Measurements from ENCODE around the gene PPP1R3F. TPM values are rescaled to one million over a fixed set of nuclear protein-coding genes. Genes with fewer than 3 reads are reported as not detected.

The PPP1R3F gene
- polyA plus RNA-seq, 3 donors = 5.7 to 10.0 (median 7.1) TPM

DNA sequence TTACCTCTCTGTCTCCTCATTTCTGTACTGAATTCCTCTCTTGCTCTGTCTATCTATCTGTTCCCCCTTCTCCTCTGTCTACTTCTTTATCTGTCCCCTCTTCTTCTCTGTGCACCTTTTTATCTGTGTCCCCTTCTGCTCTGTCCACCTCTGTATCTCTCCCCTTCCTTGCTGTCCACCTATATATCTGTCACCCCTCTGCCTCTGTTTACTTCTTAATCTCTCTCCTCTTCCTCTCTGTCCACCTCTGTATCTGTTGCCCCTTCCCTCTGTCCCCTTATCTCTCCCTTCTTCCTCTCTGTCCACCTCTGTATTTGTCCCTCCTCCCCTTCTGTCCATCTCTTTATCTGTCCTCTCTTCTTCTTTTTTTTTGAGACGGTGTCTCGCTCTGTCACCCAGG is 25.4 kb upstream of the PPP1R3F start:
- DNase-seq (ENCODE audit: extremely low read depth in 1 of 11, low read depth in 9 of 11, low spot score in 4 of 11) = no peak

DNA sequence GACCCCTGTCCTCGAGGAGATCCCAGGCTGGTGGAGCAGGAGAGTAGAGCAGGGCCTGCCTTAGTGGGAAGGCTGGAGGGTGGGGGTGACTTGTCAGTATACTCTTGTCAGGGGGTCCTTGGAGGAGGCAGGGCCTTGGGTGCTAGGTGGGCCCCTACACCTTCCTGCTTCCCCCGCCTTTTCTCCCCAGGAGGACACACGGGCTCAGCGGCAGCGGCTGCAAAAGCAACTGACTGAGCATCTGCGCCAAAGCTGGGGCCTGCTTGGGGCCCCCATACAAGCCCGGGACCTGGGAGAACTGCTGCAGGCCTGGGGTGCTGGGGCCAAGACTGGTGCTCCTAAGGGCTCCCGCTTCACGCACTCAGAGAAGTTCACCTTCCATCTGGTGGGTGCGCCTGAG is 23.1 kb upstream of the PPP1R3F start:
- no peak for DNase-seq (ENCODE audit: extremely low read depth in 1 of 11, low read depth in 9 of 11, low spot score in 4 of 11)

DNA sequence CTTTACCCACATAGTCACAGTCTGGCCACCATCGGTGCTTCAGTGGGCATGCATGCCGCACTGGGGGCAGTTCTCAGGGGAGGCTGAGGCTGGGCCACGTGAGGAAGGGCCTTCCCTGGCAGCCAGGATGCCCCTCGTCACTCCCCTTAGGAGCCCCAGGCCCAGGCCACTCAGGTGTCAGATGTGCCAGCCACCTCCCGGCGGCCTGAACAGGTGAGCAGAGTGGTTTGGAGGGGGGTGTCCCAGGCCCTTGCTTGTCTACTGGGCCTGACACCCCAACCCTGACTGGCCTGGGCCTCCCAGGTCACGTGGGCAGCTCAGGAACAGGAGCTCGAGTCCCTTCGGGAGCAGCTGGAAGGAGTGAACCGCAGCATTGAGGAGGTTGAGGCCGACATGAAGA is 22.2 kb upstream of the PPP1R3F start:
- DNase-seq (ENCODE audit: extremely low read depth in 1 of 11, low read depth in 9 of 11, low spot score in 4 of 11) = no peak

DNA sequence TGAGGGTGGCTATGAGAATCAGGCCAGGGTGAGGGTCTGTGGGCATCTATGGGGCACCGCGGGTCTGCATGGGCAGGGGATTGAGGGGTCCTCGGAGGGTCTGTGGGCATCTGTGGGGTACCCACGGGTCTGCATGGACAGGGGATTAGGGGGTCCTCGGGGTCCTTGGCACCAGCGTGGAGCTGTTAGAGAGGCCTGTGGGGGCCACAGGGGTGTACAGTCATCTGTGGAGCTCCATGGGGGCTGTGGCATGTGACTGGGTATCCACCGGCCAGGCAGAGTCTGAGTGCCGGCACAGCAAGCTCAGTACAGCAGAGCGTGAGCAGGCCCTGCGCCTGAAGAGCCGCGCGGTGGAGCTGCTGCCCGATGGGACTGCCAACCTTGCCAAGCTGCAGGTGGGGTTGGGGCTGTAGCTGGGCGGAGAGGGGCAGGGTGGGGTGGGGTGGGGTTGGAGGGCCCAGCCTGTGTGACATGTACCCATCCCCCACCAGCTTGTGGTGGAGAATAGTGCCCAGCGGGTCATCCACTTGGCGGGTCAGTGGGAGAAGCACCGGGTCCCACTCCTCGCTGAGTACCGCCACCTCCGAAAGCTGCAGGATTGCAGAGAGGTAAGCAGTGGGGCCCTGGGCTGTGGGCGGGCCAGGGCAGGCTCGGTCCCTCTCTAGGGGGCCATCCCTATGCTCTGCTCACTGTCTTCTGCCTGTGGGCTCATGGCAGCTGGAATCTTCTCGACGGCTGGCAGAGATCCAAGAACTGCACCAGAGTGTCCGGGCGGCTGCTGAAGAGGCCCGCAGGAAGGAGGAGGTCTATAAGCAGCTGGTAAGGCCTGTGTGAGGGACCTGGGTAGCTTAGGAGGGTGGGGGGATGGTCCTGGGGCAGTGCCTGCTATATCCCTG is 21.4 kb upstream of the PPP1R3F start:
- DNase-seq (ENCODE audit: extremely low read depth in 1 of 11, low read depth in 9 of 11, low spot score in 4 of 11) = no peak

DNA sequence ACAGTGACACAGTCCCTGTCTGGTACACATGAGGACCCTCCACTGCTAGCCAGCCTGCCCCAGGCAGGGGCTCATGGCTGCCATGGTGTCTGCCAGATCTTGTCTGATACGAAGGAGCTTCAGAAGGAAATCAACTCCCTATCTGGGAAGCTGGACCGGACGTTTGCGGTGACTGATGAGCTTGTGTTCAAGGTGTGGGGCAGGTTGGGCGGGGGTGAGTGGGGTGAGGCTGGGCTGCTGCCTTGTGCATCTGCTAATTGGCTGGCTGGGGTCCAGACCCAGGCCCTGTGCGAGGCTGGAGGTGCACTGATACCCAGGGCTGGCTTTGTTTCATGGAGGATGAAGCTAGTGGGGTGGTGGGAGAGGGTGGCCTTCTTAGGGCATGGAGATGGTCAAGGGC is 20.5 kb upstream of the PPP1R3F start:
- DNase-seq (ENCODE audit: extremely low read depth in 1 of 11, low read depth in 9 of 11, low spot score in 4 of 11) = no peak

DNA sequence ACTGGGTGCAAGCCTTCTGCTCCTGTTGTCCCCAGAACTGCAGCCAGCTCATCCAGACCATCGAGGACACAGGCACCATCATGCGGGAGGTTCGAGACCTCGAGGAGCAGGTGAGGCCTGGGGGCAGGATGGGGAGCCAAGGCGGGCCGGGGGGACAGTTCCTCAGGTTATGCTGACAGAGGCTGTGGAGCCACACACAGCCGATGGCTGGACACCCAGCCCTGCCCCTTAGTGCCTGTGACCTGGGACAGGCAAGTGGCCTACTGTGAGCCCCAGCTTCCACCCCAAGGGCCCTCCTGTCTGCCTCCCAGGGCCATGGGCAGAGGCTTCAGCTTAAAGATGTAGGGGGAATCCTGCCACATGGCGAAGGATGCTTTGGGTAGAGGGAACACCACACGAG is 20.0 kb upstream of the PPP1R3F start:
- no peak for DNase-seq (ENCODE audit: extremely low read depth in 1 of 11, low read depth in 9 of 11, low spot score in 4 of 11)

DNA sequence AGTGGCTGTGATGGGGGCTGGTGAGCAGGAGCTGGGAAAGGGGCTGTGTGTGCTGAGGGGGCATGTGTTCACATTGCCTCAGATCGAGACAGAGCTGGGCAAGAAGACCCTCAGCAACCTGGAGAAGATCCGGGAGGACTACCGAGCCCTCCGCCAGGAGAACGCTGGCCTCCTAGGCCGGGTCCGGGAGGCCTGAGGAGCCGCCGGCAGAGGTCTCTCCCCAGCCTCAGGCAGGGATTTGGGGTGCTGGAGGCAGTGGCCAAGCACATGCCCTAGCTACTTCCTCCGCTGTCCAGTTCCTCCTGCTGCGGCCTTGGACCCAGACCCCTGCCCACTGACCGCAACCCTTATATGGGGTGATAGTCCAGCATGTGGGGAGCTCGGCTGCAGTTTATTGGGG is 19.5 kb upstream of the PPP1R3F start:
- no peak for DNase-seq (ENCODE audit: extremely low read depth in 1 of 11, low read depth in 9 of 11, low spot score in 4 of 11)

DNA sequence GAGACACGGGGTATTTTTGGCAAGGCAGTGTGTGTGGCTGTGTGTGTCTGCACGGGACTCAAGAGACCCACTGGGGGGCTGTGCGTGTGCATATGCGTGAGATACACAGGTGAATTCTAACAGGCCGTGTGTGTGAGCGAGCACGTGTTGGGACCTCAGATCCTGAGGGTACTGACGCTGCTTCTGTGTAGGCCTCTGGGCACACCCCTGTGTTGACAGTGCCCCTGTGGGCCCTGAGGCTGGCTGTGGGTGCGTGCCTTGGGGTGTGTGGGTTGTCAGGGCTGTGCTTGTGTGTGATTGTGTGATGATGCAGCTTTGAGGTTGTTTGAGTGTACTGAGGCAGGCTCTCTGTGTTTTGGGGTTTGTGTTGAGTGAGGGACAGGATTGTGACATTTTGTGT is 19.0 kb upstream of the PPP1R3F start:
- DNase-seq (ENCODE audit: extremely low read depth in 1 of 11, low read depth in 9 of 11, low spot score in 4 of 11) = no peak

DNA sequence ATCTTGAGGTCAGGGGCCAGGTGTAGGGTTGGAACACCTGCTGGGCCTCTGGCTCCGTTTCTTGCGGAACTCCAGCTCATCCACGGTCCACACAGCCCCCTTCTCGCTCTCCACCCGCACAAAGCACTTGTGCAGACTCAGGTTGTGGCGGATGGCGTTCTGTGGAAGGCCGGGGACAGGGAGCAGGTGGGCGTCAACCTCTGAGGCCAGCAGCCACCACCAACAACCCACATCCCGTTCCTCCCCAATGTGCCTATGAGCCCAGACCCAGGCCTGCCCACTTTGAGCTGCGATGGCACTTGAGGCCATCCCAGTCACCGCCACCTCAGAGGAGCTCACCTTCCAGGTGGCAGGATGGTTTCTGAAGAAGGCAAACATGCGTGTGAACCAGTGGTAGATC is 18.3 kb upstream of the PPP1R3F start:
- DNase-seq (ENCODE audit: extremely low read depth in 1 of 11, low read depth in 9 of 11, low spot score in 4 of 11) = no peak

DNA sequence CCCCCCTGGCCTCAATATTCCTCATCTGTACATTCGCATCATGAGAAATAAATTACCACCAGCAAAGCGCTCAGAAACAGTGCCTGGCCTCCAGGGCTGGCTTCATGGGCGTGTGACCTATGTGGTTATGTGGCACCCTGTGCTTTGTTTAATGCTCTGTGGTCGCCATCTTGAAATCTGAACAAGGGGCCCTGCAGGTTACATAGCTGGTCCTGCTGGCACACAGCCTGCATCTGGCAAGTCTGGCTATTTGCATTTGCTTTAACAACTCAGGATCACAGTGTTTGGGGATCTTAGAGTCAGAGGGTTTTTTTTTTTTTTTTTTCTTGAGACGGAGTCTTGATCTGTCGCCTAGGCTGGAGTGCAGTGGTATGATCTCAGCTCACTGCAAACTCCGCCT is 15.0 kb upstream of the PPP1R3F start:
- no peak for DNase-seq (ENCODE audit: extremely low read depth in 1 of 11, low read depth in 9 of 11, low spot score in 4 of 11)

DNA sequence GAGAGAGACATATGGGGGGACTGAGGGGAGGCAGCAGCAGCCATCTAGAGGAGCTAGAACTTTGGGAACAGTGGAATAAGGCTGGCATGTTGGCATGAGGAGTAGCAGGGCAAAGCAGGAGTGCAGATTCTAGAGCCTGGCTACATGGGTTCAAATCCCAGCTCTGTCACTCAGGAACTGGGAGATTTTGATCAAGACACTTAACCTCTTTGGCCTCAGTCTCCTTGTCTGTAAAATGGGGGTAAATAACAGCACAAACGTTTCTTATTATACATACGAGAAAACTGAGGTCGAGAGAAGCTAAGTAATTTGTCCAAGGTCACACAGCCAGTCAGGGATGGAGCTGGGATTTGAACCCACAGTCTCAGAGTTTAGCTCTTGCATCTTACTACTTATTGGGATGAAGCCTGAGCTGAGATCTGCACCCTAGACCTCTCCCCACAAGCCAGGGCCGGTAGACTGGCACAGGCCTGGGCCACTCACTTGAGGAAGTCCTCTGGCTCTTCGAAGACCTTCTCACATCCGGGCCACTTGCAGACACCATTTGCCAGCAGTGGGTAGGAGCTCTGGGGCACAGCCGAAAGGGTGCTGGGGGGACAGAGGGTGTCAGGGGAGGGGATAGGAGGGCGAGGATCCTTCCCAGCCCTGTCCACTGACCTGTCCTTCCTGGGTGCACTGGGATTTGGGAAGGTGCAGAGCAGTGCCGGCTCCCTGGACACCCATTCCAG is 13.2 kb upstream of the PPP1R3F start:
- DNase-seq (ENCODE audit: extremely low read depth in 1 of 11, low read depth in 9 of 11, low spot score in 4 of 11) = no peak

DNA sequence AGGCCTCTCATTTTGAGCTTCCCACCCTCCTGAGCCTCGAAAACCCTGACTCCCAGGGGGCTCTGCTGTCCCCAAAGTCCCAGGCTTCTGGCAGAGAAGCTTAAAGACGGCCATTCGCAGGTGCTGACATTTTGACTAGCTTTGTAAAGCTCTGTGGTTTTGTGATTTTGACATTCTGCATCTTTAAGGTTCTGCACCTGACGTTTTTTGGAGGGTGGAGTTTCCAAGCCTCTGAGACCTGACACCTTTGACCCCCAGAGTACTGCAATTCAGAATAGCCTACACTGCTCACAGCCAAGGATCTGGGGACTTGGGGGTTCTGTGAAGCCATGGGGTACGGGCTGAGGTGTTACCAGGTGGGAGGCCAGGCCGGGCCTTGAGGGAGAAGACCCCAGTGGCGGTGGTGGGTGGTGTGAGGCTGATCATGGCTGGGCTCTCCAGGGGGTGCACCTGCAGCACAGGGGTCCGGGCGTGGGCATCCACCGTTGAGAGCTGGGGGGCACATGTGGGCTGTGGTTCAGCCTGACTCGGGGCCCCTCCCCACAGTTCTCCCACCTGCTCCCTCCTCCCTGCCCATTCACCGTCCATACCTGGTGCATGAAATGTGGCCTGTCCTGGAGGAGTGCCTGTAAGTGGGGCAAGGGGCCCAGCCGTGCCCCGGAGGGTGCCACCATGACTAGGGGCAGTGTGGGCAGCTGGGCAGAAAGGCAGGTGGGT is 12.4 kb upstream of the PPP1R3F start:
- no peak for DNase-seq (ENCODE audit: extremely low read depth in 1 of 11, low read depth in 9 of 11, low spot score in 4 of 11)

DNA sequence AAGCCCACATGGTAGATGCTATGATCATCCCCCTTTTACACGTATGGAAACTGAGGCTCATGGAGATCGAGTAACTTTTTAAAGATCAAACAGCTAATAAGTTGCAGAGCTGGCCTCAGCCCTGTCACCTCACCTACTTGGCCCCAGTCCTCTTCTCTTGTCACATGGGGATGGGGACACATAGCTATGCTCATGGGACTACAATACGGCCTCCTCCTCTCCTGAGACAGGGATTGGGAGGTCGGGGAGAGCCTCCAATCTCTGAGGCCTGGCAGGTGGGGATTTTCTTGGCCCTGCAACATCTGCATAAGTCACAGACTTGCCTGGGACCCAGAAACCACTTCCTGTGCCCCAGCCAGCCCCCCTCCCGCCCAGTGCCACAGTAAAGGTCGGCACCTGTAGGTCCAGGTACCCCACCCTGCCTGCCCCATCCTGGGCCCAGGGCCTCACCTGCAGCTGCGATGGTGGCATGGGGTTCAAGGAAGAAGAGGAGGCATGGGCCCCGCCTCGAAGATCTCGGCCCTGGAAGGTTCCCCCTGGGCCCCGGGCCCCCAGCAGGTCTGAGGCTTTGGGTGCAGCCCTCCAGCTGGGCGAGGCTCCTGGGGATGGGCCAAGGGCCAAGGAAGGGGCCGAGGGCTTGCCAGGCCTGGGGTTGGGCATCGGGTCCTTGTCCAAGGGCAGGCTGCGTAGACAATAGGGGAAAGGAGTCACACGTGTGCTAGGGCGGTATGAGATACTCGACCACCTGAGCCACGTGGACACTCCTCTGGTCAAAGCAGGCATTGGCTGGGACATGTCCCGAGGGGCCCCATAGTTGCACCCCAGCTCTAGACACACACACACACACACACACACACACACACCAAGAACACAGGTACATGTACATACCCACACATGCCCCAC is 11.5 kb upstream of the PPP1R3F start:
- DNase-seq (ENCODE audit: extremely low read depth in 1 of 11, low read depth in 9 of 11, low spot score in 4 of 11) = no peak

DNA sequence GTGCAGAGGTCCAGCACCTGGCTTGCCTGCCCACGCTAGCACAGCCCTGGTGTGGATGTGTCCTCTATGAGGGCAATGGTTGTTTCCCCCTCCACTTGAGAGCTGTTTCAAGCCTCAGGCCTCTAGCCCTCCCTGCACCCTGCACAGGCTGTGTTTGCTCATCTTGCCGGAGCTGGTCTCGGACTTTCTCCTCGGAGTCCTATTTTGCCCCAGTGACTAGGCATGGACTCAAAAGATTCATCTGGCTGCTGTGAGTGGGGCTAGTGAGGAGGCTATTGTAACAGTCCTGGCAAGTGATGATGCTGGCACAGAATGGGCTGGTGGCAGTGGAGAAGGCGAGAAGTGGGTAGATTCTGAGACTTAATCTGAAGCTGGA is 10.9 kb upstream of the PPP1R3F start:
- DNase-seq (ENCODE audit: extremely low read depth in 1 of 11, low read depth in 9 of 11, low spot score in 4 of 11) = no peak

DNA sequence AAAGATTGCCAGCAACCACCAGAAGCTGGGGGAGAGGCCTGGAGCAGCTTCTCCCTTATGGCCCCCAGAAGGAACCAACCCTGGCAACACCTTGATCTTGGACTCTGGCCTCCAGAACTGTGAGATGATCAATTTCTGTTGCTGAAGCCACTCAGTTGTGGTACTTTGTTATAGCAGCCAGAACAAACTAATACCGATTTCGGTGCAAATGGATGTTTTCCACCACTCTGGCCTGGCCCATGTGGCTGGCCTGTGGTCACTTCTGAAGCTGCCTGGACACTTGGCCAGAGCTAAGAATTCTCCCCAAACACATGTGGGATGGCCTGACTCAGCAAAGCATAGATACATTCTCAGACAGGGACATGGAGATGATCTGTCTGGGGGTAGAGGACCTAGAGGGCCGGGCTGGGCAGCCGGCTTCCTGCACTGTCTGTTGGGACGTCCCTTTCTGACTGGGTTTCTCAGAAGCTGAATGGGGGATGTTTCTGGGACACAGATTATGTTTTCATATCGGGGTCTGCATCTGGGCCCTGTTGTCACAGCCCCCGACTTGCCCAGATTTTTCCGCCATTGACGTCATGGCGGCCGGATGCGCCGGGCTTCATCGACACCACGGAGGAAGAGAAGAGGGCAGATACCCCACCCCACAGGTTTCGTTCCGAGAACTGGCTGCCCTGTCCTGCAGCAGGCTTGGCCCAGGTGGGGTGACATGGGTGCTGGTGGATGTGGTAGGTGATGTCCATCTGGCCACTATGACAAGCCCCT is 9.2 kb upstream of the PPP1R3F start:
- no peak for DNase-seq (ENCODE audit: extremely low read depth in 1 of 11, low read depth in 9 of 11, low spot score in 4 of 11)

DNA sequence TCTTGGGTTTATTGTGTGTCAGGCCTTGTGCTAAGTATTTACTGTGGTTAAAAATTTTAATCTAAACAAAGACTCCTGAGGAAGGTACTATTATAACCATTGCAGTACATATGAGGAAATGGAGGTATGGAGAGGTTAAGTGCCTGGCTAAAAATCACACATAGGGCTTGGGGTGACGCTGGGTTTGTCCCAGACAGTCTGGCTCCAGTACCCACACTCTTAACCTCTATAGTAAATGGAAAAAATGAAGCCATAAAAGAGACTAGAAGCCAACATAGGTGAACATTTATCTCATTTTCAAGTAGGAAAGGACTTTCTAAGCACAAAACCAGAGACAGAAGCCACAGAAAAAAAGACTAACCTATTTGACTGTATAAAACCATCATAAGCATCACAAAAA is 7.0 kb upstream of the PPP1R3F start:
- no peak for DNase-seq (ENCODE audit: extremely low read depth in 1 of 11, low read depth in 9 of 11, low spot score in 4 of 11)

DNA sequence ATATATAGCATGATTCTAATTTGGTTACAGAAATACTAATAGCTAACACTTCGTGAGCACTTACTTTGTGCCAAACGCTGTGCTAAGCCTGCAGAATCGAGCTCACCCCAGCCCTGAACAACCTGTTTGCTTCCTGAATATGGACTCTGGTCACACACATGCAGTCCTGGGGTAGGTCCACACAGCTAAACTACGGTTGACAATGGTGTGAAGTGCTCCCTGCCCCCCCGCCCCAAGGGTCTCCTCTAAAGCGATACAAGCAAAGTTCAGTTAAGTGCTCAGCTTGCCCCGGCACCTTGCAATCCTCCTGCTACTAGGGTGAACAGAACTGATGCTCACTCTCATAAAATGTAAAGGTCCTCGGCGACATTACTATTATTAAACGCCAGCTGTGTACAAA is 6.0 kb upstream of the PPP1R3F start:
- no peak for DNase-seq (ENCODE audit: extremely low read depth in 1 of 11, low read depth in 9 of 11, low spot score in 4 of 11)

DNA sequence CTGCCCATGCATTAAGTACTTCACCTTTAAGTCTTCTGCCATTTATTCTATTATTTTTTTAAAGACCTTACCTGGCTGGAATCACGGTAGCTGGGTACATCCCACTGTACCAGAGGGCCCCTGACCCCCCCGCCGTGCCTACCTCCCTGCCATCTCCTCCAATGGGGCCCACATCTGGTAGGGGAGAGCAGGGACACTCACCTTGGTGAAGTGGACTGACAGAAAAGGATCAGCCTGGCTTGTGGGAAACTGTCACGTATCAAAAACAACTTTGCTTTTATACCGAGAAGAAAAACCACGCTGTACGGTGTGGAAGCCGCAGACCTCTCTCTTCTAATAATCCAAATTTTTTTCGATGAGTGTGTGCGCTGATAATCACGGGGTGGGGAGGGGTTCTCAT is 5.1 kb upstream of the PPP1R3F start, which contains the start of gene FOXP3:
Gene FOXP3, minus strand, starts transcription at position 251 of the 400 bp plus-strand sequence. CDS start 6,205 bp downstream, outside the sequence.
- DNase-seq (ENCODE audit: extremely low read depth in 1 of 11, low read depth in 9 of 11, low spot score in 4 of 11) = no peak

Measured in renal cortex interstitium (tissue), 11 donors.